SH-SY5Y (cell line): ENCODE results near the gene CORO2A.

ENCODE experiments used
- GATA2 ChIP-seq: IDR thresholded peaks from 2 replicates; pipeline ENCODE4 v1.6.1; 2011; ENCODE audit warnings: mild to moderate bottlenecking, low read depth, low read length
- GATA3 ChIP-seq: IDR thresholded peaks from 2 replicates; pipeline ENCODE4 v1.6.1; 2011; ENCODE audit warnings: low read depth, mild to moderate bottlenecking, low read length, moderate library complexity

DNA sequence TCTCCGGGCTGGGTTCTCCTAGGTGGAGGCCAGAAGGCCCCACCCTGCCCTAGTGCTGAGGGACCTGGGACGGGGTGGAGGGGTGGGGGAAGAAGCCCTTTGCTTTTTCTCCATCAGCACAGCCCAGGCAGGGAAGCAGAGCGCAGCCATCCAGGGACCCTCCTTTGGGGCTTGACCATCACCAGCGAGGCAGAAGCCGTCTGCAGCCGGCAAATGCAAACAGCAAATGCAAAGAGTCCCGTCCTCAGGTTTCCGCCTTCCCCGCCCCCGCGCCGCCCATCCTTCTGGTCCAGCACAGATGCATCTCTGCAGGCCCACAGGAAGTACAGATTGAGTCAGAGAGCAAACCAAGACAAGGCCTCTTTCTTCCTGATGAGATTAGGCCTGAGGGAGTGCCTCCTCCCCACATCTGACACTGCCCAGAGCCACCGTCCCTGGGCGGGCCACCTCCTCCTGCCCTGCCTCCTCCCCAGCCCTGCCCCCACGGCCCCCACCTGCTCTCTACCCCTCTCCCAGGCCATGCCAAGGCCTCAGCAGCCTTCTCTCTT lies 23.4 kb downstream of the CORO2A start:
- TF ChIP-seq GATA2 (no peak), GATA3 (no peak)
